ENCODE results near the gene PTPRN2.
A peak's percentile ranks its signal among the peaks of the same experiment; 100 is the strongest.
"Not testable (repeated sequence)": the region's sequence is repeated elsewhere in the genome, so short reads cannot be mapped to it uniquely, and the experiment has no call there.

Gene PTPRN2

DNA sequence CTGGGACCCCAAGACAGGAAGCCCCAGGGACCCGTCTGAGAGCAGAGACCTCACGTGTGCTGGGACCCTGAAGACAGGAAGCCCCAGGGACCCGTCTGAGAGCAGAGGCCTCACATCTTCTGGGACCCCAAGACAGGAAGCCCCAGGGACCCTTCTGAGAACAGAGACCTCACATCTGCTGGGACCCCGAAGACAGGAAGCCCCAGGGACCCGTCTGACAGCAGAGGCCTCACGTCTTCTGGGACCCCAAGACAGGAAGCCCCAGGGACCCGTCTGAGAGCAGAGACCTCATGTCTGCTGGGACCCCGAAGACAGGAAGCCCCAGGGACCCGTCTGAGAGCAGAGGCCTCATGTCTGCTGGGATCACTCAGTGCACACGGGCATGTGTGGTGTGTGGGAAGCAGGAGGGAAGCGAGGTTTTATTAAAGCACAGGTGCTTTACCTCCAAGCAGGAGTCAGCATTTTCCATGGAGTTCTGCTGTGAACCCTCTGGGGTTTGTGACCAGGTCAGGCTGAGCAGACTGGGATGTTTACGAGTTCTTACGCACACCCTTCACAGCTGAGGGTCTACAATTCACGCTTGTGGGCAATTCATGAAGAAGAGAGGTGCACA, 660.2 kb downstream of the PTPRN2 start:
- no peak for DNase-seq

DNA sequence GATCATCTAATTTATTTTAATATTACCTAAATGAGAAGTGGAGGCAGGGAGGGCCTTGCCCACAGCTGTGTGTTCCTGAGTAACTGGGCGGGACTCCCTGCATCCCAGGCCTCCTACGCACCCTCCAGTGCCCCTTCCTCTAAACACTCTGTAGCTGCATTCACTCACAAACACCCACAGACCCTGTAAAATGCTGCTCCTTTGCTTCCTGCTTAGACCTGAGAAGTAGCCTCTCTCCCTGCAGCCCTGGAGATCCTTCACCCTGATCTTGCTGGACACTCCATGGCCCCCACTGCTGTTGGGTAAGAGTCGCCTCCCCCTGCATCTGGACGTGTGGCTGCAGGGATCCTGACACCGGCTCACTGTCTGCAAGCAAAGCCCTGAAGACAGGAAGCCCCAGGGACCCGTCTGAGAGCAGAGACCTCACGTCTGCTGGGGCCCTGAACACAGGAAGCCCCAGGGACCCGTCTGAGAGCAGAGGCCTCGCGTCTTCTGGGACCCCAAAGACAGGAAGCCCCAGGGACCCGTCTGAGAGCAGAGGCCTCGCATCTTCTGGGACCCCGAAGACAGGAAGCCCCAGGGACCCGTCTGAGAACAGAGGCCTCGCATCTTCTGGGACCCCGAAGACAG, 661.0 kb downstream of the PTPRN2 start:
- DNase-seq = no peak

DNA sequence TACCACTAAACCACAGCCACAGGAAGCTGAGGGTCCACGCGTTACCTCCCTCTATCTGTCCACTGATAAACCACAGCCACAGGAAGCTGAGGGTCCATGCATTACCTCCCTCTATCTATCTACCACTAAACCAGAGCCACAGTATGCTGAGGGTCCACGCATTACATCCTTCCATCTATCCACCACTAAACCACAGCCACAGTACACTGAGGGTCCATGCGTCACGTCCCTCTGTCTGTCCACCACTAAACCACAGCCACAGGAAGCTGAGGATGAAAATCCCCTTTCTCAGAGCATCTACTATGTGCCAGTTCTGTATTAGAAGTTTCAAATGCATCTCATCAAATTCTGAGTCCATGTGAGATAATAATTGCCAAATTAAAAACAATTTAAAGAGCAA, 661.5 kb downstream of the PTPRN2 start:
- no peak for DNase-seq

DNA sequence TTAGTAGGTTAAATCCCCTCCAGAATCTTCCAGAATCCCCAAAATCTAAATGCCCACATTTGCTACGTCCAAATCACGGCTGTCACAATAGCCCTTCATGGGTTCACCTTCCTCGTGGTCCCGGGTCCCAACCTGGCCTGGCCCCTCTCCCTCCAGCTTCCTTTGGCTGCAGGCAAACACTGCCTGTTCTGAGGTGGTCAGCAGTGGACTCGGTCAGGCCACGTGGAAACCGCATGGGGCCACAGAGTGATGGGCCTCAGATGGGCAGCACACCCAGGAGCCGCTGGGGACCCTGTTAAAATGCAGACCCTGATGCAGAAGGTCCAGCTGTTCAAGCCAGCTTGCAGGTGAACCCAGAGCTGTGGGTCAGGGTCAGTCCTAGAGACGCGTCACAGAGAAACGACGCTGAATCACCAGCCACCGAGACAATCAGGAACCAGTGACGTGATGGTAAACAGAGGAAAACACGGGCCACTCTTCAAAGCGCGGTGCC, 662.2 kb downstream of the PTPRN2 start:
- DNase-seq = no peak

DNA sequence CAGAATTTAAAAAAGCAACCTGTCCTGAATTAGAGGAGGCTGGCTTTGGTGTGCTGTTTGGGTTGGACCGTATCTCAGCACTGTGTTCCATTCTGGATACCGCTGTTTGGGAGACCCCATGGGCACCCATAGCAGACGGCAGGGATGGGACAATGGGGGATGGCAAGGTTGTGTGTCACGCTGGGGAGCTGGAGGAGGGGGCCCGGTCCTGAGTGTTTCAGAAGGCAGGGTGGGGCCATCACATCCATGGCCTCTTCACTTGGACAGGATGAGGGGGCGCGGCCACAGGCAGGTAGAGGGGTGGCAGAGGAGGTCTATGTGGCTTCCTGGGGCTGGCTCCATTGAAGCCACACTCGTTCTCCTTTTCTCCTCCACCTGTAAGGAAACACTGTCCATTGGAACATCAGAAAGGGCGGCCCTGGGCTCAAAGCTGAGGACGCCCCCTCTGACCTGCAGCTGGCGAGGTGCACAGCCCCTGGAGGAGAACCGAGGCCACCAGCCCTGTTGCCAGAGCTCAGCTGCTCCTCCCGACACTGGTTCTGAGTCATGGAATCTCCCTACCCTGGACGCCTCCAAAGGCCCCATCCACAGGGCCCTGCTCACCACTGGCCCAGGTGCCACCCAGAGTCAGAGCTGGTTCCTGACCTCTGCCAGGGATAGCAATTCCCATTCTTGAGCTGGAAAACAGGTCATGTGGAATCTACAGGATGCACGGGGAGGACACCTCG, 663.6 kb downstream of the PTPRN2 start:
- DNase-seq = no peak

DNA sequence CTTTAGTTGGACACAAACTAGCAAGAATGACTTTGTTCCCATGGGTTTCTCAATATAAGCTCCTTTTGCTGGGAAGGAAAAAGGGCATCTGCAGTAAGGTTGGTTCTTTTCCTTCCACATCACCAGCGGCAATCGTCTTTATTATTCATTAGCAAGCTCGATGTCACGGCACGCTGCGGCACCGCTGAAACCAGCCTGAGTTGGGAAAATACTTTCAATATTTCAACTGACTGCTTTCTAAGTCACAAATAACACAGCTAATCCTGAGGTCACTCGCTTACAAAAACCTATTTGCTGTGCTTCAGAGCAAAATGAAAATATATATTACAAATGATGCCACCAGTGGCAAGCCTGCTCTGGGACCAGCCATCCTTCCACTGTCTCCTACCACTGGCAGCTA, 665.0 kb downstream of the PTPRN2 start:
- DNase-seq = no peak

DNA sequence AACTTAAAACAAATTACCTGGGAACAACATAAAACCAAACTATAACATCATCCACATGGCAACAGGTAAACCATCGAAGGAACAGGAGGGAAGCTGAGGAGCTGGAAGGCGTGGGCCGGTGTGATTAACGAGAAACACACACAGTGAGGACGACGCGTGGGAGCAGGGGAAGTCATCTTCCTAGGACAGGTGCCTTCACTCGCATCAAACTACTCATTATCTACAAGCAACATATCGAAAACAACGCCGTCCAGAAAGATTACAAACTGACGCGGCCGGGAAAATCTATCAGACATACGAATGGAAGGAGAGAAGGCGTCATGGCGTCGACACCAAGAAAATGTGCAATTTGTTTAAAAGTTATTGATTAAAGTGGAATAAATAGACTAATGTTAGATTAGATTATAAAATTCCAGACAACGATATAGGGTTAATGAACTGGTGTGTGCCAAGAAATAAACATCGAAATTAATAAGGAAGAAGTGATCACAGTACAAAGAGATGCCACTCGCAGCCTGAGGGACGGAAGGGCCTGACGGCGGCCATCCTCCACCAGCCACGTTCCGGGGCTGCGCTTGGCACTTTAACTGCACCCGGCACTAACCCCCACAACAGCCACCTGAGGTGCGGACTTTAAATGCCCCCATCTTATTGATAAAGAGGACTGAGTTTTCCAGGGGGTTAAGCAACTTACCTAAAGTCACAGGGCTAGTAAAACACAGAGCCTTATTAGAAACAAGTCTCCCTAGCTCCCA, 669.1 kb downstream of the PTPRN2 start:
- no peak for DNase-seq

DNA sequence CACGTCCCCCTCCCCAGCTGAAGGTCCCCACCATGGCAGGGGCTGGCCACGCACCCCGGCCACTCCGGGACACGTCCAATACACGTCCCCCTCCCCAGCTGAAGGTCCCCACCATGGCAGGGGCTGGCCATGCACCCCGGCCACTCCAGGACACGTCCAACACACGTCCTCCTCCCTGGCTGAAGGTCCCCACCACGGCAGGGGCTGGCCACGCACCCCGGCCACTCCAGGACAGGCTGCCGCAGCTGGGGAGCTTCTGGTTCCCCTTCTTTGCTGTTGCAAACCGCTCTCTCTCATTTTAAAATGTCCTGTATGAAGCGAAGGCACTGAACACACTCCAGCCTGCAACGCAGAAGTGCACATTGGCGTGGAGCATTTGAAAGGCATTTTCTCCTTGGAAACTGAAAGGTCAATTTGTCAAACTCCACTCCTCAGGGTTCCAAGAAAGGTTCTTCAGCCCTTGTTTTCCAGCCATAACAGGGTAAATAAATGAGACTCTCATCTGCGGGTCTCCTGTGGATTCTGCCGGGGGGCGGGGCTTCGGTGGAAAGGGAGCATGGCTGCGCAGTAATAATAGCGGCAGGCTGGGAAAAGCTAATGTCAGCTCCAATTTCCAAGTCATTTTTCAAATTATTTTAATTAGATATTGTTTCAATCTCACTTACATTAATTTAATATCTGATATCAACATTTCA, 670.5 kb downstream of the PTPRN2 start:
- DNase-seq = no peak

DNA sequence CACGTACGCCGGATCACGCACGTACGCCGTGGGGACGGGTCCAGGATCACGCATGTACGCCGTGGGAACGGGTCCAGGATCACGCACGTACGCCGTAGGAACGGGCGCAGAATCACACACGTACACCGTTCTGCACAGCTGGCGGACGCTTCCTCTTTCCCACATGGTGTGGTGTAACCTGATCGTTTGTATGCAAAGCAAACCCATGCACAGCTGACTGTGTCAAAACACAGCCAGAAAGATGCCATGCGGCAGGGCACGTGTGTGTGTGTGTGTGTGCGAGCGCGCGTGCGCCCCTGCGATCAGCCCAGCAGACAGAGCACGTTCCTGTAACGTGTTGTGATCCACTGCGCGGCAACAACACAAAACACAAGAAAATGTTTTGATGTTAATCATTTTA, 677.2 kb downstream of the PTPRN2 start:
- peak; percentile 4 for DNase-seq

DNA sequence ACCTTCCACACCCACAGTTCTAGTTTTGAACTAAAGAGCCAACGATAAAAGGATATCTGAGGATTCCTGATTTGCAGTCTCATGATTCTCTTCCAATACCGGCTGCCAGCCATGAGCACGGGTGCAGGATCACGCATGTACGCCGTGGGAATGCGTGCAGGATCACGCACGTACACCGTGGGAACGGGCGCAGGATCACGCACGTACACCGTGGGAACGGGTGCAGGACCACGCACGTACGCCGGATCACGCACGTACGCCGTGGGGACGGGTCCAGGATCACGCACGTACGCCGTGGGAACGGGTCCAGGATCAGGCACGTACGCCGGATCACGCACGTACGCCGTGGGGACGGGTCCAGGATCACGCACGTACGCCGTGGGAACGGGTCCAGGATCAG, 677.6 kb downstream of the PTPRN2 start:
- DNase-seq = not testable (repeated sequence)

DNA sequence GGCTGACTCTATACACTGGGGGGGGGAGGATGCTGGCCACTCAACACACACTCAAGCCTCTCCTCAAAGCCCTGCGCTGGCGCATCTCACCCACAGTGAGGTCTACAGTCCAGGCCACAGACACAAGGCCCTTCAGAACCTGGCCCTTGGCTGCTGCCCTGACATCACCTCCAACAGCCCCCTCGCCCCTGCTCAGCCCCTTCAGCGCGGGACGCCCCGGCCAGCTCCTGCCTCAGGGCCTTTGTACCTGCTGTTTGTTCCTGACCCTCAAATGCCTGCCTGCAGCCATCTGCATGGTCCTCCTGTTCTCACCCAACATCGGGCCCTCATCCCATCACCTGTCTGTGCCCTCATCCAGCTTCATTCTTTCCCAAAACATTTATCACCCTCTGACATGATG, 678.3 kb downstream of the PTPRN2 start:
- peak; percentile 1 for DNase-seq

DNA sequence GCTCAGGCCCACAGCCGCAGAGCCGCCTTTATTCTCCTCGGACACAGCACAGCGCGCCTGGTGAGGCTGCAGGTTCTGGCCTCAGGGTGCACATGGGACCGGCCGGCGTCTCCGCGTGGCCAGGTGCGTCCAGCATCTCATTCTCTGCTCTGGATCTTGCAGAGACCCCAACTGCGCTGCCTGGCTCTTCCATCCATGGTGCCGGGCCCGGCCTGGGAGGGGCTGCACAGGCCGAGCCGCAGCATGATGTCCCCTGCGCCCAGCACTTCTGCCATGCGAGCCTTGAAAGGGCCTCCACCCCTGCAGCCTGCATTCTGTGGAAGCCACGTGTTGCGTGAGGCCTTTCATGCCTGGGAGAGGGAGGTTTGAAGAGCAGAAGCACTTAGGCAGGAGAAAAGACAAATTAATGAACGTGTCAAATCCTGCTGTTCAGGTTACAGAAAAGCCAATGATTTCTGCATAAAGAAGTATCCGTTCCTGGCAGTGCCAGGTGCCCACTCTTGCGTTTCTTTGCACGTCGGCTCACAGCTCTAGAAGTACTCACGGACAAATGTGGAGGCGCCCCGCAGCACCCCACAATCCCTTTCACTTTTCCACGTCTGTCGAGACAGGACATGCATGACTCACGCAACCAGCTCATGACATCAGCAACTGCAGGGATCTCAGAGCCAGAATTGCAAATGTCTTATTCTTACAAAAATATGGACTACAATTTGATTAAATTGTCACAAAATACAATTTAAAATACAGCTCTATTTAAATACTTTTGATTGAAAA, 679.4 kb downstream of the PTPRN2 start:
- peak; percentile 15 for DNase-seq

DNA sequence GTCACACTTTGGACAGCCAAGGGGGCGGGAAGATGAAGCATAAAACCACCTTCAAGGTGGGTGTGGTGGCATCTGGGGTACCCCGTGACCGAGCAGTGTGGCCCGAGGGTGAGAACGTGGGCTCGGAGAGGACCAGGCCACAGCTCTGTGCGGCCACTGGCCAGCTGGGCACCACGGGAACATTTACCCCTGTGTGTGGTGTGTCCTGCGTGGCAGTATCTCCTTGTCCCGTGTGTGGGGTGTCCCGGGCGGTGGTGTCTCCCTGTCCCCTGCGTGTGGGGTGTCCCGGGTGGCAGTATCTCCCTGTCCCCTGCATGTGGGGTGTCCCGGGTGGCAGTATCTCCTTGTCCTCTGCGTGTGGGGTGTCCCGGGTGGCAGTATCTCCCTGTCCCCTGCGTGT, 680.5 kb downstream of the PTPRN2 start:
- no peak for DNase-seq

DNA sequence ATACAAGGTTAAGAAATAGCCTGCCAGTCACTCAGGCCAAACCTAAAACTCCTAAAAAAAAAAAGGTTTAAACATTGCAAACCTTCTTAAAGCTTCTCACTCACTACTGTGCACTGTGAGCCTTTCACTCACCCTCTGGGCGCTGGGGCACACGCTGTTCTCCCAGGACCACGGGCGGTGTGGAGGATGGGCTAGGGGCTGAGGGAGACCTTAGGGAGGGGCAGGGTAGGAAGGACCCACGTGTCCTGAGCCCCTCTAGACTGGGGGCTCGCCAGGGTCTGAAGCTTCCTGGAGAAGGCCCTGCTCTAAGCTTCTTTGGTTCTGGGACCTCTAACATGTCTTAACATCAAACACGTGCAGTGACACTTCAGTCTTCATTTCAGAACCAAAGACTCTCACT, 681.0 kb downstream of the PTPRN2 start:
- DNase-seq = no peak

DNA sequence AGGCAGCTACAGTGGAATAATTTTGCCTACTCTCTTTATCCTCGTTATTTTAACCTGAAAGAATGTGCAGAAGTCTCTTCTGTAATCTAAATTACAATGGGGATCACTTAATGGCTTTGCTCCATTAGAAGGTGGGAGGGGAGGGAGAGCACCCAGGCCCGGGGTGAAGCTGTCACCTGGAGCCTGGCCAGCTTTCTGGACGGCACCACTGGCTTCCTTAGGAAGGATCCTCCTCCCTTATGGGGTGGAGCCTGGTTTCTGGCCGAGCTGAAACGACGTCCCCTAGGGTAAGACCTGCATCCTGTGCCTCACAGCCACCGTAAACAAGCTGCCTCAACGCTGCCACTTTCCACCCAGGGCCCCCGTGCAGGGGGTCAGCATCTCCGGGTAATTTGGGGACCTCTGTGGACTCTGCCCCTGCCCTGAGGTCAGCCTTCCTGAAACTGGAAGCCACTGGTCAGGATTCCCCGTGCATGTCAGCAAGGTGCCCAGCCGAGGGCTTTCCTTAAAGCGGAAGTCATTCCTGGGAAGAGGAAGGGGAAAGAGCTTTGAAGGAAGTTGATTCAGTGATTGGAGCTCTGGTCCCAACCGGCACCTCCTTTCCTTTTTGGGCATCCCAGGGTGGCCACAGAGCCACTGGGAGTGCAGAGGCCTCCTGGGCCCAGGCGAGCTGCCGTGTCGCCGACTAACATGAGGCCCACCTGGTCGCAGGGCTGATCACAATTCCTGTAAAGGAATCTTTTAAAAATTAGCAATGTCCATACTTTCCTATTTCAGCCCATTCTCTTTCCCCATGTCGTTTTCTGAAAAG, 681.8 kb downstream of the PTPRN2 start:
- DNase-seq = no peak

DNA sequence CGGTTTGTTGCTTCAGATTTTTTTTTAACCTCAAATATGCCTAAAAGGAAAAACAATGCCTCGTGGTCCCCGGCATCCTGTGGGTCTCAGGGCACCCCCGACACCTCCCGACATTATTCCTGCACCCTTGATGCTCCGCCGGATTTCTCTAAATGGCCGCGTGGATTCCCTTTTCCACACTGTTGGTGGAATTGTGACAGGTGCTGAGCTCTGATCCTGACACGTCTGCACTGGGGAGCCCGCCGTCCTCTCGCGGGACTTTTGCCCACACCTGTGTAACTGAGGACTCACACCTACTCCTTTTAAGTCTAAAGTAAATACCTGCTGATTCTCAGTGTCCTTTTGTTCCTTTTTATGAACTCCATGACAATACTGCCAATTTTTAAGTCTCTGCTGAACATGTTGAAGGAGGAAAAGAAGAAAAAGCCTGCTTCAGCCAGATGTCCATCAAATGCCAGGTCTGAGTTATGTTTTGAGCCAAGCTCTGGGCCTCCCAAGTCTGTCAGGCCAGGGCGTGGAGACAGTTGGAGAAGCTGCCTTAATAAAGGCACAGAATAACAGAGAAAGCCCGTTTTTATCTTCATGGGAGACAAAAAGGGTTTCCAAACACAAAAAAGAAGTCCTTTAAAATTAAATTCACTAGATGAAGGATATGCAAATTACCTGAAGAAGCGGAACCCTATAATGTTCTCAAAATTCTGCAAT, 682.6 kb downstream of the PTPRN2 start:
- DNase-seq = peak; percentile 13

DNA sequence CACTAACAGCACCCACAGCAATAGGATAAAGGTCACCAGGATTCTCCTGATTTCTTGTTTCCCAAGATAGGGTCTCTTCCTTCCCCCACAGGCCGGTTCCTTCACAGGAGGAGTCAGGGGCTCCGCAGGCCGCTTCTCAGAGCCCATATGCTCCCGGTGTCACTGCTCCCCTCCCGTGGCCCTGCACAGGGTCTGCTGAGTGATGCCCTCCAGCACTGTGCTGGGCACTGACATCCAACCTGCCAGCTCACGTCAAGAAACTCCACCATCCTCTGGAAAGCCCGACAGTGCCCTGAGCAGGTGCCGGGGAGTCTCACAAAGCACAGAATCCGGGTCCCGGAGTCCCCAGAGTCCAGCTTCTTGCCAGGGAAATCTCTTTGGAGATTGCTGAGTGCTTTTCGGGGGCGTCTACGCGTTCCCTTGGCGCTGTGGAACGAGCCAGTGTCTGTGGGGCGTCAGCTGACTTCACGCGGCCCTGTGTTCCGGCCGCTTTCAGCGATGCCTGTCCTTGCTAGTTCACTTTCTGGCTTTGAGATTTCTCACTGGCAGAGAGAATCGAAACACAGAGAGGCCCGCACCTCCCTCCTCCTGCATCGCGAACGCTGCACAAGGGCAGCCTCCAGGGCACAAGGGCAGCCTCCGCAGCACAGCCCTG, 683.3 kb downstream of the PTPRN2 start:
- DNase-seq = peak; percentile 20

DNA sequence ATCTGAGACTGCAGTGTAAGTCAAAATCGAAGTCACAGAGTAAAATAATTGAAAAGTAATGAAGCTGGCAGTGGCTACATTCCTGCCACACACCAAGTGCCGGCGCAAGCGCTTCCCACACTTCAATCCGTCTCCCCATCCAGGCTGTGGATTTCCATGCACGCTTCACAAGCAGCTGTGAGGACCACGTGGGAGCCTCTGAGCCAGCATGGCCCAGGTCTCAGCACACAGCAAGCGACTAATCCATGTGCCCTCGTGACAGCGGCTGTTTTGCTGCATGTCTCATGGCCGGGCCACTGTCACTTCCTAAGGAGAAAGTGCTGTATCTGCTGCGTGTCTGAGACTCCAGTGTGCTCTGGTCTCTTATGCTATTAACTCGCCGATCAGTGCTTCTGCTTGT, 683.9 kb downstream of the PTPRN2 start:
- peak; percentile 36 for DNase-seq

DNA sequence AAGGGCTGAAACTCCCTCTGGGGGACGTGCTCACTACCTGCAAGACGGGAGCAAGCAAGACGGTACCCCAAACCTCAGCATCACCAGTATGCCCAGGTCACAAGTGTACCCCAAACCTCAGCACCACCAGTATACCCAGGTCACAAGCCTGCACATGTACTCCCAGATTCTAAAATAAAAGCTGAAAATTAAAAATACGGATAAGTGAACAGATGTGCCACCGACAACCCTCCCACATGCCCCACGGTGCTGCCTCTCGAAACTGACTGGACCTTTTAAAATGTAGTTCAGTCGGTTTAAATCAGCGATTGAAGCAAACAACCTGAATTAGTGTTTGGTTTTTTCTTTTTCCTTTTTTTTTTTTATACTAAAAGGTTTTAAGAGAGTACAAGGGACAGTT, 684.3 kb downstream of the PTPRN2 start:
- DNase-seq = peak; percentile 29
